Measurements from ENCODE around the gene SHE.

SHE gene

DNA sequence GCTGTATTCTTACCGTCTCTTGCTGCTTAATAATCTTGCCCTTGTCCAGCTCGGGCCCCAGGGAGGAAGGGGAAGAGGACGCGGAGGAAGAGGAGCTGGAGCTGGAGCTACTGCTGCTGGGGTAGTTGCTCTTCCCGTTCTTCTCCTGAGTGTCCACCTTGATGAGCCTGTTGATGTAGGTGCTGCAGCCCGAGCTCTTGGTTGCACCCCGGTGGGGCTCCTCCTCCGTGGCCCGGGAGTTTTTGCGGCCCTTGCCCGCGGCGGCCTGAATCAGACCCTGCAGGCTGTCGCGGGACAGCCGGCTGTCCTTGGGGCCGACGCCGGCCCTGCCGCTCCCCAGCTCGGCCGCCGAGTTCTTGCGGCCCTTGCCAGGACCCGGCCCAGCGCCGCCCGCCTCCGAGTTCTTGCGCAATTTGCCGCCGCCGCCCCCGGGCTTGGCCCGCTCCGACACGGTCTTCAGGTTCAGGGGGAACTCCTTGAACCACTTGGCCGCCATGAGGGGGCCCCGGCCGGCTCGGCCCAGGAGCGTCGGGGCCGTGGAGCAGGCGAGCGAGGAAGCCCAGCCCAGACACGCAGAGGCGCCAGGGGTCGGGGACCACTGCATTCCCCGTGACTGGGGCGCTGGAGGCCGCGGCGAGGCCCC, 668 bp downstream of the SHE start:
- TF ChIP-seq, protein P1, sequence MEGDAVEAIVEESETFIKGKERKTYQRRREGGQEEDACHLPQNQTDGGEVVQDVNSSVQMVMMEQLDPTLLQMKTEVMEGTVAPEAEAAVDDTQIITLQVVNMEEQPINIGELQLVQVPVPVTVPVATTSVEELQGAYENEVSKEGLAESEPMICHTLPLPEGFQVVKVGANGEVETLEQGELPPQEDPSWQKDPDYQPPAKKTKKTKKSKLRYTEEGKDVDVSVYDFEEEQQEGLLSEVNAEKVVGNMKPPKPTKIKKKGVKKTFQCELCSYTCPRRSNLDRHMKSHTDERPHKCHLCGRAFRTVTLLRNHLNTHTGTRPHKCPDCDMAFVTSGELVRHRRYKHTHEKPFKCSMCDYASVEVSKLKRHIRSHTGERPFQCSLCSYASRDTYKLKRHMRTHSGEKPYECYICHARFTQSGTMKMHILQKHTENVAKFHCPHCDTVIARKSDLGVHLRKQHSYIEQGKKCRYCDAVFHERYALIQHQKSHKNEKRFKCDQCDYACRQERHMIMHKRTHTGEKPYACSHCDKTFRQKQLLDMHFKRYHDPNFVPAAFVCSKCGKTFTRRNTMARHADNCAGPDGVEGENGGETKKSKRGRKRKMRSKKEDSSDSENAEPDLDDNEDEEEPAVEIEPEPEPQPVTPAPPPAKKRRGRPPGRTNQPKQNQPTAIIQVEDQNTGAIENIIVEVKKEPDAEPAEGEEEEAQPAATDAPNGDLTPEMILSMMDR (IDR thresholded peaks at IDR 0.05; ENCODE audit: control insufficient read depth, insufficient read depth, low read depth, low read length, missing control alignments), result no peak
- H3K4me3 ChIP-seq (ENCODE audit: control insufficient read depth, low read depth, low read length), result no peak overlapping the region
- no peak for DNase-seq (ENCODE audit: low read depth)

DNA sequence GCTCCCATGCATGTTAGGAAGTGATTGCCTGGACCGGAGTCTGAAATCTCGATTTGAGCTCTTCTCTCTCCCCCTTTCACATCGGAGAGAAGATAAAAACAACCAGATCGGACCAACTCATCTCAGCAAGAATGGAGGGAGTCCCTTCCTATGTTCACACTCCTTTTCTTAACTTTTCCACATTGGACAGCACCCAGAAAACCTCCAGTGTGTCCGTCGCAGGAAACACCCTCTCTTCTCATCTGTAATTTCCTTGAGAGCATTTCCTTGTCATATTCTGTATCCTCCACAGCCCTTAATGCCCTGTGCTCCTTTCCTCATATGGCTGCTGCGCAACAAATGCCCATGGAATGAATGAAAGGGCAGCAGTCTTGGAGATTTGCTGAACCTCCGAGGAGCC, 1.7 kb downstream of the SHE start:
- DNase-seq (ENCODE audit: low read depth), result no peak
- H3K4me3 ChIP-seq (ENCODE audit: control insufficient read depth, low read depth, low read length), result no peak overlapping the region
- TF ChIP-seq, protein P1 (IDR thresholded peaks at IDR 0.05; ENCODE audit: control insufficient read depth, insufficient read depth, low read depth, low read length, missing control alignments), result no peak

DNA sequence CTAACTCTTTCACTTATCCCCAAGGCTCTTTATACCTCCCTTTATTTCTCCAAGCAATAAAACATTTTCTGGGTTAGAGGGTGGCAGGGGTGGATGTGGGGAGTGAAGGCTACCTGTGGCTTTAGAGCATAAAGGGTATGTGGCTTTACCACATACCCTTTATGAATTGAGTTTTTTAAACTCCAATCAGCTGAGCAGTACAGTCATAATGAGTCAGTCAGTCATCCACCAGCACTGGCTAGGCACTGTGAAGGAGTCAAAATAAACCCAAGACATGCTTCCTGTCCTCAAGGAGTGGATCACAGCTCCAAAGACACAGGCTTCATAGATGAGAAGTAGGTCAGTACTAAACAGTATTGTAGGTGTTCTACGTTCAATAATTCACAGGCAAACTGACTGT, 2.8 kb downstream of the SHE start:
- no peak for DNase-seq (ENCODE audit: low read depth)
- TF ChIP-seq, protein P1 (IDR thresholded peaks at IDR 0.05; ENCODE audit: control insufficient read depth, insufficient read depth, low read depth, low read length, missing control alignments), result no peak

DNA sequence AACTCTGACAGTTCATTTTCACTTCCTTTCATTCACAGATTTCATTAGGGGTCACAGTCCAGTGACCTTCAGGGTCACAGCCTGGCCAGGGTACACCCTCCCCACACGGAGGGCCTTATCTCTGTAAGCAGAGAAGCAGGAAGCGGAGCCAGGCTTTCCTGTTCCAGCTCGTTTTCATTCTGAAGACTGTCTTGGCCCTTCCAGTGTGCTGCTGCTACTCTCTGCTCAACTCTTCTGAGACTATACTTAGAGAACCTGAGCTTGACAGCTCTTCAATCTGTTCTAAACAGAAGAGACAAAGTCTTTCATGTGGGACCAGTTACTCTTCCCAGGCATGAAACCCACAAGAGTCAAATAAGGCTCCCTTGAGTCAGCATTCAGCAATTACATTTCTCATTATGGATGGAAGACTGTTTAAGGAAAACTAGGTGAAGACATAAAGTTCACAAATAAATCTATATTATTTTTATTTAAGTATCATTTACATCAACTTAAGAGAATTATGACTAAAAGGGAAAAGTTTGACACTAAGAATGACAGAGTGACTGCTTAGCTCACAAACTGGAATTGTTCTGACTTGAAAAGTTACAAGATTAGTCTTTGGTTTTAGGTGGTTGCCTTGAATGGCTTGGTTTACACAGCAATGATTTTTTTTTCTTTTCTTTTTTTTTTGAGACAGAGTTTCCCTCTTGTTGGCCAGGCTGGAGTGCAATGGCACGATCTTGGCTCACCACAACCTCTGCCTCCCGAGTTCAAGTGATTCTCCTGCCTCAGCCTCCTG, 5.0 kb downstream of the SHE start:
- DNase-seq (ENCODE audit: low read depth), result no peak
- TF ChIP-seq, protein P1 (IDR thresholded peaks at IDR 0.05; ENCODE audit: control insufficient read depth, insufficient read depth, low read depth, low read length, missing control alignments), result no peak
- no peak overlapping the region for H3K4me3 ChIP-seq (ENCODE audit: control insufficient read depth, low read depth, low read length)

More for the DNA sequence above, 2.8 kb downstream of the SHE start:
- no peak overlapping the region for H3K4me3 ChIP-seq (ENCODE audit: control insufficient read depth, low read depth, low read length)

DNA sequence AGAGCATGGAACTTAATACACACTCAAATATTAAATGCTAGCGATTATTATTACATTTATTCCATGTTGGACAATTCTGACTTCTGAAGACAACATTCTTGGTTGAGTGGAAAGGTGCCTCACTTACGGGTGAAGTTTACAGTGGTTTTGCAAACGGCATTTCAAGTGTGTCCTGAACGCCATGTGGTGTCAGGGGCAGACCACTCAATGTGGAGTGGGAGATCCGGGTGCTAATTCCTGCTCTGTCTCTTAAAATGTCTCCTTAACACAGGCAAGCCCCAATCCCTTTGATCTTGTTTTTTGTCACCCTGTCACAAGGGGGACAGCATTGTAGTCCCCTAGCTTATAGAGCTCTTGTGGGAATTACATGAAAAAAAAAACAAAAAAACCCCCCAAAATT, 5.8 kb downstream of the SHE start:
- TF ChIP-seq, protein P1 (IDR thresholded peaks at IDR 0.05; ENCODE audit: control insufficient read depth, insufficient read depth, low read depth, low read length, missing control alignments), result no peak
- DNase-seq (ENCODE audit: low read depth), result no peak
- H3K4me3 ChIP-seq (ENCODE audit: control insufficient read depth, low read depth, low read length), result no peak overlapping the region

DNA sequence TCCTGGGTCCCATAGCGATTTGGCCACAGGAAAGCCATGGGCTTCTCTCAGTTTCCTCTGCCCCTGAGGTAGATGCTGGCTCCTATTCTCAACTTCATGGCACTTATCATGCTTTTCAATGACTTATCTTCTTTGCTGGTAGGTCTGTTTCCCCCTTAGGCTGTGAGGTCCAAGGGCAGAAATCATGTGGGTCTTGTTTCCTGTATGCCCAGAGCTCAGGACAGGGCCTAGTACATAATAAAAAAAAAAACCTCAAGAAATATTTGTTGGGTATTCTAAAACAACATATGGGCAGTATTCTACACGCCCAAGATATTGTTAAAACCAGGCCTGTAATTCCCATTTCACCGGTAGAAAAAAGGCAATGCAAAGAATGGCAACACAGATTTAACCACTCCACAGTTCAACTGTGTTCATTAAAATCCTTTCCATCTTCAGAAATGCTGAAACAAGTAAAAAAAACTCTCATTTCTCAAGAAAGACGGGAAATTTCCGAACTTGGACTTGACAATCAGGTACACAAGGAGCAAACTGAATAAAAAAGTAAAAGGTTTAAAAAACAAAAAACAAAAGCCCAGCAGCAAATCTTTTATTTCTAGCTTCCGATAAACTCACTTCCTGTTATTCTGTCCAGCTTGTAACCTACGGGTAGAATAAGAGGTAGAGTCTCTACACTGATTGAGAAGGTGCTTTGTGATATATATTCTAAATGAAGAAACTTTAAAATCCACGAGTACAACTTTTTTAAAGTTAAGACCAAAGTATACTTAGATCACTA, 6.5 kb downstream of the SHE start:
- TF ChIP-seq, protein P1 (IDR thresholded peaks at IDR 0.05; ENCODE audit: control insufficient read depth, insufficient read depth, low read depth, low read length, missing control alignments), result no peak
- DNase-seq (ENCODE audit: low read depth), result no peak
- no peak overlapping the region for H3K4me3 ChIP-seq (ENCODE audit: control insufficient read depth, low read depth, low read length)

Measured in AG09309 (cell line).